Lung (tissue), 13 donors: Measurements from ENCODE around the gene HEATR3. TPM values are rescaled to one million over a fixed set of nuclear protein-coding genes. Genes with fewer than 3 reads are reported as not detected.

Source experiments
- ATAC-seq: fragments of 200-7000 bp; cut with Tn5 transposase; one replicate; pipeline ENCODE4 v1.9.1; 2020; ENCODE audit warnings: moderate number of reproducible peaks; ENCODE audit not compliant: insufficient read depth, low FRiP score
- DNase-seq, 3 donors: peaks; one replicate each; pipeline ENCODE4 v3.0.0-alpha.2; 2013 to 2017
- H3K27ac ChIP-seq, 2 donors: one replicate each; pipeline ENCODE4 v1.5.1; 2013; ENCODE audit warnings: mild to moderate bottlenecking in 2 of 2, moderate library complexity in 2 of 2, control low read depth in 1 of 2, inconsistent platforms in 1 of 2, low read depth in 1 of 2, low read length in 1 of 2
- H3K27me3 ChIP-seq, 3 donors: one replicate each; pipeline ENCODE4 v1.5.1; 2013; ENCODE audit warnings: low read length in 2 of 3; ENCODE audit not compliant: control insufficient read depth in 3 of 3, insufficient read depth in 3 of 3
- H3K36me3 ChIP-seq, 4 donors: one replicate each; pipeline ENCODE4 v1.5.1; 2013; ENCODE audit warnings: low read length in 4 of 4, mild to moderate bottlenecking in 1 of 4, moderate library complexity in 1 of 4; ENCODE audit not compliant: control insufficient read depth in 4 of 4, insufficient read depth in 4 of 4
- H3K4me1 ChIP-seq, 5 donors: one replicate each; pipeline ENCODE4 v1.5.1; 2013; ENCODE audit warnings: low read length in 5 of 5, mild to moderate bottlenecking in 2 of 5, moderate library complexity in 1 of 5; ENCODE audit not compliant: control insufficient read depth in 5 of 5, insufficient read depth in 5 of 5
- H3K4me3 ChIP-seq: one replicate; pipeline ENCODE4 v1.5.1; 2013; ENCODE audit warnings: mild to moderate bottlenecking, control low read depth, moderate library complexity
- H3K9ac ChIP-seq, 2 donors: one replicate each; pipeline ENCODE4 v1.5.1; 2013; ENCODE audit warnings: low read length in 2 of 2, control low read depth in 1 of 2; ENCODE audit not compliant: insufficient read depth in 1 of 2
- H3K9me3 ChIP-seq, 4 donors: one replicate each; pipeline ENCODE4 v1.5.1; 2013; ENCODE audit warnings: low read length in 3 of 4, mild to moderate bottlenecking in 1 of 4, moderate library complexity in 1 of 4; ENCODE audit not compliant: control insufficient read depth in 4 of 4, insufficient read depth in 3 of 4
- WGBS, 2 donors: extraction: QIAGEN DNeasy Blood & Tissue Kit; methylation state at CpG; one replicate each; pipeline ENCODE4 v1.1.7; 2013; 5-methylcytosine and 5-hydroxymethylcytosine counted together
- polyA plus RNA-seq, 2 donors: library from polyadenylated mRNA; stranded (reverse); fragments of 200-250 nt; gene quantifications; one replicate each; pipeline ENCODE4 v1.2.1, GENCODE V29; 2013
- small RNA-seq: library from RNA; depleted of rRNA; stranded (forward); fragments of <200 nt; gene quantifications from one replicate; pipeline ENCODE3, GENCODE V24; 2014; ENCODE audit warnings: low replicate concordance
- total RNA-seq, 2 donors: library from RNA; depleted of rRNA in 1 of 2; stranded (reverse); fragments of >200 nt in 1 of 2; gene quantifications; one replicate each; pipeline ENCODE4 v1.2.1, GENCODE V29; 2014 to 2021
- TF ChIP-seq, protein P1 (sequence below): IDR thresholded peaks from 2 replicates; pipeline ENCODE4 v1.5.1; 2012; ENCODE audit warnings: mild to moderate bottlenecking; ENCODE audit errors: control extremely low read depth, extremely low read depth
- donor health status: control.
- donor health status: control.
- donor health status: Bipolar disorder and iron deficiency.
- donor health status: healthy.
- donor health status: DM: yes; HTN: yes; CAD: no.

Gene HEATR3
- total and polyA plus RNA-seq, 4 donors, result 8.7 to 29.9 (median 14.1) TPM

- TF ChIP-seq, protein P1, sequence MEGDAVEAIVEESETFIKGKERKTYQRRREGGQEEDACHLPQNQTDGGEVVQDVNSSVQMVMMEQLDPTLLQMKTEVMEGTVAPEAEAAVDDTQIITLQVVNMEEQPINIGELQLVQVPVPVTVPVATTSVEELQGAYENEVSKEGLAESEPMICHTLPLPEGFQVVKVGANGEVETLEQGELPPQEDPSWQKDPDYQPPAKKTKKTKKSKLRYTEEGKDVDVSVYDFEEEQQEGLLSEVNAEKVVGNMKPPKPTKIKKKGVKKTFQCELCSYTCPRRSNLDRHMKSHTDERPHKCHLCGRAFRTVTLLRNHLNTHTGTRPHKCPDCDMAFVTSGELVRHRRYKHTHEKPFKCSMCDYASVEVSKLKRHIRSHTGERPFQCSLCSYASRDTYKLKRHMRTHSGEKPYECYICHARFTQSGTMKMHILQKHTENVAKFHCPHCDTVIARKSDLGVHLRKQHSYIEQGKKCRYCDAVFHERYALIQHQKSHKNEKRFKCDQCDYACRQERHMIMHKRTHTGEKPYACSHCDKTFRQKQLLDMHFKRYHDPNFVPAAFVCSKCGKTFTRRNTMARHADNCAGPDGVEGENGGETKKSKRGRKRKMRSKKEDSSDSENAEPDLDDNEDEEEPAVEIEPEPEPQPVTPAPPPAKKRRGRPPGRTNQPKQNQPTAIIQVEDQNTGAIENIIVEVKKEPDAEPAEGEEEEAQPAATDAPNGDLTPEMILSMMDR, result no peak
- no peaks in the 10 kb centered on the region for H3K27me3 ChIP-seq
- peaks cover 5 to 20% (median 9%) of the 10 kb centered on the region in 5 donors for H3K4me1 ChIP-seq
- H3K4me3 ChIP-seq, result peak overlapping the region; percentile 92
- ATAC-seq (no peak), DNase-seq (peak in 2 of 3 donors; percentile 21 to 23)
- H3K27ac ChIP-seq, result peak overlapping the region; percentile 95 to 97
- H3K36me3 ChIP-seq, result no peaks in the 10 kb centered on the region
- H3K9ac ChIP-seq, result peak overlapping the region in 1 of 2 donors; percentile 67
- WGBS, 2 donors, result 1 to 4% methylated on average over 65 to 89 of the region's 89 CpGs
- no peaks in the 10 kb centered on the region for H3K9me3 ChIP-seq
Measured at GRCh38 chr16:50153596-50154419, 88.0 kb downstream of the HEATR3 start.

DNA sequence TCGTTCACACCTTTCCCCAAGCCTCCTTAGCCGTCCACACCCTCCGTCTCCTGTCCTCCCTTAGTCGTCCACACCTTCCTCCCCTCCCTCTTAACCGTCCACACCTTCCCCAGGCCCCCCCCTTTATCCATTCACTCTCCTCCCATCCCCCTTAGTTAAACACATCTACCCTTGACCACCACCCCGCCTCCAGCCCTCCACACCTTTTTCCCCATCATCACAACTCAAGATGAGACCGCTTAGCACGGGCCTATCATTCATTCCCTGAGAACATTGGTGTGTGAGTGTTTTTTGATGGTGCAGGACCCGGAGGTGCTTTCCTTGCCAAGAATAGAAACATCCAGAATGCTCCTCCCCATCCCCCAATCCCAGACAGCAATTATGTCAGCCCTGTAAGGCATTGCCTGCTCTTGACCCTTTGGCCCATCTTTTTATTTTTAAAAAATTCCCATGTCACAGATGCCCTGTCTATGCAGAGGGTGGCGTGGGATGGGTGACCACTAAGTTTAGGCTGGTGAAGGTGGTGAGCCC is 88.7 kb downstream of the HEATR3 start:
- Histone ChIP-seq H3K4me3 (peak overlapping the region; percentile 92), H3K27me3 (no peaks in the 10 kb centered on the region), H3K36me3 (no peaks in the 10 kb centered on the region), H3K9me3 (no peaks in the 10 kb centered on the region), H3K27ac (peak overlapping the region; percentile 95 to 97), H3K9ac (peak overlapping the region in 1 of 2 donors; percentile 67), H3K4me1 (peaks cover 5 to 20% (median 9%) of the 10 kb centered on the region in 5 donors)
- peak in 1 of 3 donors; percentile 39 for DNase-seq
- TF ChIP-seq, protein P1, result no peak
- 21 to 43% methylated on average over 10 of the region's 10 CpGs for WGBS, 2 donors
- no peak for ATAC-seq

- Histone ChIP-seq H3K36me3 (peaks cover 0 to 2% (median 0%) of the 10 kb centered on the region in 4 donors), H3K27me3 (no peaks in the 10 kb centered on the region), H3K4me3 (no peak overlapping the region), H3K27ac (no peak overlapping the region), H3K9me3 (no peaks in the 10 kb centered on the region), H3K4me1 (peaks cover 9 to 20% (median 13%) of the 10 kb centered on the region in 5 donors), H3K9ac (peak overlapping the region in 1 of 2 donors; percentile 67)
- ATAC-seq, result no peak
- 49 to 68% methylated on average over 1 of the region's 1 CpG for WGBS, 2 donors
- TF ChIP-seq, protein P1, result no peak
- no peak for DNase-seq
Measured at GRCh38 chr16:50155925-50156324, 90.2 kb downstream of the HEATR3 start.

Small RNA genes lying within 50 kb of the gene (small RNA-seq; reads per million reads assigned to genes)
- gene RF00017 (not detected), gene RF00156 (not detected), gene RNY4P3 (0.56 reads per million, percentile 65 among the genes with 10 or more reads in this experiment), gene RPL10P14 (not detected)

Other genes with a start within 250 kb of the HEATR3 start
- gene ZNF423, start 209.9 kb upstream of the HEATR3 start, total RNA-seq, result 10 to 100 TPM in 1 of 2 donors, 1 to 10 TPM in 1; 4.9 to 14.8 TPM
- gene ZNF423, start 209.9 kb upstream of the HEATR3 start, polyA plus RNA-seq, result 1 to 10 TPM; 1.1 to 1.8 TPM
- gene CNEP1R1, start 40.7 kb upstream of the HEATR3 start, total RNA-seq, result 10 to 100 TPM; 18.9 to 23.2 TPM
- 10 to 100 TPM; 13.8 to 15.9 TPM for gene CNEP1R1, start 40.7 kb upstream of the HEATR3 start, polyA plus RNA-seq
- 10 to 100 TPM; 12.4 to 16.3 TPM for gene TENT4B, start 87.3 kb downstream of the HEATR3 start, total RNA-seq
- gene TENT4B, start 87.3 kb downstream of the HEATR3 start, polyA plus RNA-seq, result 1 to 10 TPM; 4.3 to 4.4 TPM
- gene ADCY7, start 200.6 kb downstream of the HEATR3 start, total RNA-seq, result 100 to 1,000 TPM in 1 of 2 donors, 10 to 100 TPM in 1; 34.4 to 105 TPM
- gene ADCY7, start 200.6 kb downstream of the HEATR3 start, polyA plus RNA-seq, result 10 to 100 TPM; 20.9 to 42.6 TPM